ENCODE results near the gene MMP24OS. TPM values are rescaled to one million over a fixed set of nuclear protein-coding genes. Genes with fewer than 3 reads are reported as not detected.

The MMP24OS gene
- total and polyA plus RNA-seq, 7 donors = 23.2 to 115 (median 39.8) TPM

- Histone ChIP-seq H3K27me3 (no peaks in the 10 kb centered on the region), H3K36me3 (no peaks in the 10 kb centered on the region), H3K9me3 (no peaks in the 10 kb centered on the region), H3K4me3 (no peak overlapping the region), H3K27ac (no peak overlapping the region), H3K4me1 (peaks cover 0 to 34% (median 30%) of the 10 kb centered on the region in 4 donors)
- 88 to 90% methylated on average over 4 of the region's 4 CpGs for WGBS, 2 donors
- intact Hi-C loops (cut with DNase I) = no loop called here
- TF ChIP-seq CTCF (IDR thresholded peaks at IDR 0.05) (no peak), EP300 (IDR thresholded peaks at IDR 0.05) (no peak), POLR2A (IDR thresholded peaks at IDR 0.05) (no peak), POLR2AphosphoS5 (IDR thresholded peaks at IDR 0.05) (no peak)
- no peak for DNase-seq
These were observed 22.7 kb upstream of the MMP24OS start for GRCh38 chr20:35300469-35301262.

GRCh38 chr20:35299780-35300179 lies 21.9 kb upstream of the MMP24OS start:
- Histone ChIP-seq H3K9me3 (no peaks in the 10 kb centered on the region), H3K27ac (no peak overlapping the region), H3K36me3 (no peaks in the 10 kb centered on the region), H3K27me3 (no peaks in the 10 kb centered on the region), H3K4me3 (no peak overlapping the region), H3K4me1 (peaks cover 0 to 28% (median 23%) of the 10 kb centered on the region in 4 donors)
- intact Hi-C loops (cut with DNase I) = no loop called here
- no peak for DNase-seq
- 79 to 89% methylated on average over 4 of the region's 4 CpGs for WGBS, 2 donors
- no peak for TF ChIP-seq EP300 (IDR thresholded peaks at IDR 0.05)
- TF ChIP-seq CTCF (IDR thresholded peaks at IDR 0.05) = no peak
- no peak for TF ChIP-seq POLR2AphosphoS5 (IDR thresholded peaks at IDR 0.05)
- TF ChIP-seq POLR2A (IDR thresholded peaks at IDR 0.05) = no peak

DNA sequence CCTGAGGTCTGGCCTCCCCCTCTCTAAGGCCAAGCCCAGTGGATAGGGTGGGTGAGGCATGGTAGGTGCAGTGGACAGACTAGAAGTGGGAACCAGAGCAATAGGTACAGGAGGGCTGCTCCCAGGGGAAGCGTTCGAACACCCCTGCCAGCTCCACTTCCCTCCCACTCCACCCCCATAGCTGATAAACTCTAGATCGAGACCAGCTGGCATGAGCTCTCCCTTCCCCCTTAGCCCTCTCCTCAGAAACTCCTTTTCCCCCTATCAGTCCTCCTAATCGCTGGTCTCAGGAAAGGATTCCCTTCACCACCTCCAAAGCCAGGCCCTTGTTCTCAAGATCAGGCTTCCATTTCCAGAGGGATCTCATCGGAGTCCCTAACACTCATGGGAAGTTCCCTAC lies 20.3 kb upstream of the MMP24OS start:
- Histone ChIP-seq H3K4me1 (peaks cover 0 to 17% (median 13%) of the 10 kb centered on the region in 4 donors), H3K27ac (no peak overlapping the region), H3K9me3 (no peaks in the 10 kb centered on the region), H3K27me3 (no peaks in the 10 kb centered on the region), H3K4me3 (no peak overlapping the region), H3K36me3 (no peaks in the 10 kb centered on the region)
- intact Hi-C loops (cut with DNase I) = no loop called here
- no peak for TF ChIP-seq POLR2A (IDR thresholded peaks at IDR 0.05)
- no peak for TF ChIP-seq CTCF (IDR thresholded peaks at IDR 0.05)
- TF ChIP-seq POLR2AphosphoS5 (IDR thresholded peaks at IDR 0.05) = no peak
- TF ChIP-seq EP300 (IDR thresholded peaks at IDR 0.05) = no peak
- 75 to 83% methylated on average over 5 of the region's 5 CpGs for WGBS, 2 donors
- DNase-seq = no peak

DNA sequence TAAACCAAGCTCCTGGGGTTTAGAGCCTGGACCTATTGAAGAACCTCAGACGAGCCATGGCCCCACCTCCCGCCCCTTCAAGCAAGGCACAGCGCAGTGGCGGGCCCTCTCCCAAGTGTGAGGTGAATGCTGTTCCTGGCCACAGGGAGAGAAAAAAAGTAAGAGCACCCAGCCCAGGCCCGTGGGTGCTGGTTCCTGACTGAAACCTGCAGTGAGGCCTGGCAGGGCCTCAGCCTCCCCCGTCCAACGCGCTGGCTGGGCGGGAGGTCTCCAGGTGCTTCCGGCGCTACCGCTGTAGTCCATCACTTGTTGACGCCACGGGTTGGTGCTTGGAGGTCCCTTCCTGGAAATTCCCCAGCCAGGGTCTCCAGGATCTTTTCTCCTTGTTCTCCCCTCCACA lies 19.8 kb upstream of the MMP24OS start:
- no peak for DNase-seq
- Histone ChIP-seq H3K27me3 (no peaks in the 10 kb centered on the region), H3K9me3 (no peaks in the 10 kb centered on the region), H3K4me3 (no peak overlapping the region), H3K27ac (no peak overlapping the region), H3K36me3 (no peaks in the 10 kb centered on the region), H3K4me1 (peaks cover 0 to 12% (median 7%) of the 10 kb centered on the region in 4 donors)
- 93% methylated on average over 14 of the region's 14 CpGs for WGBS, 2 donors
- no peak for TF ChIP-seq POLR2AphosphoS5 (IDR thresholded peaks at IDR 0.05)
- TF ChIP-seq EP300 (IDR thresholded peaks at IDR 0.05) = no peak
- TF ChIP-seq POLR2A (IDR thresholded peaks at IDR 0.05) = no peak
- TF ChIP-seq CTCF (IDR thresholded peaks at IDR 0.05) = no peak
- intact Hi-C loops (cut with DNase I) = no loop called here

All from sigmoid colon (tissue), 7 donors.